T-helper 1 cell treated with Interleukin-12 subunit alpha and Interleukin-12 subunit beta and Interleukin-4 antibody, amounts not matched to agents 30 μg/mL and 1 μg/mL, for 36 hours (primary cell): ENCODE data around the gene CD99L2.

Experiments
- H3K27ac Mint-ChIP-seq: one replicate; pipeline ENCODE4 v1.8.0; 2021; ENCODE audit warnings: mild to moderate bottlenecking, mixed read lengths
- H3K27me3 Mint-ChIP-seq: one replicate; pipeline ENCODE4 v1.8.0; 2021; ENCODE audit warnings: low read depth, mixed read lengths
- H3K36me3 Mint-ChIP-seq: one replicate; pipeline ENCODE4 v1.8.0; 2021; ENCODE audit warnings: low read depth, mixed read lengths
- H3K4me1 Mint-ChIP-seq: one replicate; pipeline ENCODE4 v1.8.0; 2021; ENCODE audit warnings: low read depth, mixed read lengths
- H3K4me3 Mint-ChIP-seq: one replicate; pipeline ENCODE4 v1.8.0; 2021; ENCODE audit warnings: mild to moderate bottlenecking, moderate library complexity, mixed read lengths
- H3K9me3 Mint-ChIP-seq: one replicate; pipeline ENCODE4 v1.8.0; 2021; ENCODE audit warnings: mixed read lengths

CD99L2 gene

DNA sequence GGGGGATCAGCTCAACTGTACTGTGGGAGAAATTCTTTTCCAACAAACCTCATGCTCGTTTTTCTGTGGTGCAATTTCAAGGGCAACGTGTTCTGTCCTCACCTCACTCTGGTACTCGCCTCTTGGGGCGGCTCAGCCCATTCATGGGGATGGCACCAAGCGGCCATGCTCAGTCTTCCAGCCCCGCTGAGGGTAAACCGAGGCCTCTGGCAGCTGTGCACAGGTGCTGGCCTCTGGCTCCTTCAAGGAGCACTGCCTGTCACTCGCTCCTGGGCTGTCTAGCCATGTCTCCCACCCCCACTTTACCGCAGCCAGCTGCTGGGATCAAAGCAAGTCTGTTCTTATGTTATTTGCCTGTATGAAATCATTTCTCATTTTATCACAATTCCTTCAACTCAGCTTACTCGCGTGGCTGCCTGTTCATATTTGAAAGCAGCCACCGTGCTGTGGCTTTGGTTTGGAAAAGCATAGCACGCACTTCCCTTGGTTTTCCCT, 135.1 kb downstream of the CD99L2 start:
- H3K27me3 Mint-ChIP-seq: no peaks in the 10 kb centered on the region
- H3K9me3 Mint-ChIP-seq: no peaks in the 10 kb centered on the region
- no peak overlapping the region for H3K27ac Mint-ChIP-seq
- no peak overlapping the region for H3K4me3 Mint-ChIP-seq
- H3K36me3 Mint-ChIP-seq: peaks cover 13% of the 10 kb centered on the region
- H3K4me1 Mint-ChIP-seq: no peaks in the 10 kb centered on the region

DNA sequence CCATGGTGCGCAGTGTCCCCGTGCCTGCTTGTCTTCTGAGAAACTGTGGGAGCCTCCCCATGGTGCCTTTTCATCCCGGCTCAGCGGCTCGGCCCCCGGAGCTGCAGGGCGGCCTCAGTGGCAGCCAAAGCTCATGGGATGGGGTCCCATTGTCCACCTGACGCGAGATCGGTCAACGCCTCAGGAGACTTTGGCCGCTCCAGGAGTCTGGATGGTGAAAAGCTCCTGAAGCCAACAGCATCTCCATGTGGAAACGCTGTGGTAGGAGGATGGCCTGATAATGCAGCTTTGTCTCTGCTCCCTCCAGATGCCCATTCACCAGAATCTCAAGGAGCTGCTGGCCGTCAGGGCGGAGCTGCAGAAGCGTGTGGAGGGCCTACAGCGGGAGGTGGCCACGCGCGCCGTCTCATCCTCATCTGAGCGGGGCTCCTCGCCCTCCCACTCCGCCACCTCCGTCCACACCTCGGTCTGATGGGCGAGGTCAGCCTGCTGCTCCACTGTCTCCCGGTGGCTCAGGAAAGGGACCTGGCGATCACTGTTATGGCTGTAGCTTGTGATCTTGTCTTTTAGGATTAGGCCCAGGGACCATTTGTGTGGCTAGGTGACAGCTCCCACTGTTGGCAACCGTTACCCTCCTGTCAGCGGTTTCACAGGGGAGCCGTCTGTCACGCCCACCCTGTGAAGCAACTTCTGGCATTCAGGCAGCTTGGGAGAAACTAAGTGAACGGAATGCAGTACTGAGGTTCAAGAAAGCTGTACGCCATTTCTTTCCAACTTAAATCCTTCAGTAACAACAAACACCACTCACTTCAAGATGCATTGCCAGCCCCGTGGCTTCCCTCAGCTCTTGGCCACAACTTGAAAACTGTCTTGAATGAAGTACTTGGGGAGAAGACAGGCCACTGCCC, 136.0 kb downstream of the CD99L2 start:
- H3K9me3 Mint-ChIP-seq: no peaks in the 10 kb centered on the region
- H3K36me3 Mint-ChIP-seq: peaks cover 16% of the 10 kb centered on the region
- no peaks in the 10 kb centered on the region for H3K4me1 Mint-ChIP-seq
- no peak overlapping the region for H3K4me3 Mint-ChIP-seq
- no peak overlapping the region for H3K27ac Mint-ChIP-seq
- no peaks in the 10 kb centered on the region for H3K27me3 Mint-ChIP-seq

DNA sequence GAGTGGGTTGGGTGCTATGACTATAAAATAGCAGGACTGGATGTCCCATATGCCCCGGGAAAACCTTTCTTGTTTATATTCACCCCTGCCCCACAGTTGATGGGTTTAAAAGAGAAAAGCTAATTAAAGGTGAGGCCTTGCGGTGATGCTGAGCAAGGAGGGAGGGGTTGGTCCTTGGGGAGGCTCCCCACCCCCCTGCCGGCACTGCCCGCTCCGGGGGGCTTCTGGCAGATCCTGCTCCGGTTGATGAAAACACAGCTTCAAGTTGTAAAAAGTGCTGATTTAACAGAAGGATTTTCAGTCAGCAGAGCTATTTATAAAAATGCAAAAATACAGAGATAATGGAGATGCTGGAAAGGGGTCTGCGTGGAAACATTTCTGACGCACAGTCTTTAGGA, 136.7 kb downstream of the CD99L2 start:
- Mint-ChIP-seq H3K9me3 (no peaks in the 10 kb centered on the region), H3K4me3 (no peak overlapping the region), H3K27ac (no peak overlapping the region), H3K36me3 (peaks cover 22% of the 10 kb centered on the region), H3K4me1 (no peaks in the 10 kb centered on the region), H3K27me3 (no peaks in the 10 kb centered on the region)

DNA sequence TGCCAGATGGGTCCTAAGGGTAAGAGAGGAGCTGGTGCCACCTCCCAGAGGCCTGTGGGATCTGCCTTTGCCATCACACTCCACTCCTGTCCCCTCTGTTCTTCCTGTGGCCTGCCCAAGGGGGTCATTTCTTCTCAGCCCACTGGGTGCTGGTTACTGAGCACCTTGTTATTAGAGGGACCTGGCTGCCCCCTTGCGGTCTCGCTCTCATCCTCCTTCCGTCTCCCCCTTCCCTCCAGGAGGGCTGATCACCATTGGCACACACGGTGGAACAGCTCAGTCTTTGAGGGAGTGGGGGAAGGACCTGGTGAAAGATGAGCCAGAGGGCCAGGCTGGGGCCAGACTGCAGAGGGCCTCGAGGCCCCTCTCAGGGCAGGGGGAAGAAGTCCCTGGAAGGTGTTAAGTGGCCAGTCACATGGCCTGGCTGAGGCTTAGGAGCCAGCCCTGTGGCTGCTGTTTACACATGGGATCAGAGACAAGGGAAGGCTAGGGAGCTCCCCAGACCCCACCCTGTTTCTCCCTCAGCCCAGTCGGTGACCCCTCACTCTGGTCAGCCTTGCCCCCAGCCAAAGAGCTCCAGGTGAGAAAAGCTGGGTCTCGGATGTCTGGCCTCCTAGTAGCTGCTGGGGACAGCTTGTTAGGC, 137.2 kb downstream of the CD99L2 start:
- H3K36me3 Mint-ChIP-seq: peaks cover 22% of the 10 kb centered on the region
- no peaks in the 10 kb centered on the region for H3K4me1 Mint-ChIP-seq
- H3K9me3 Mint-ChIP-seq: no peaks in the 10 kb centered on the region
- no peak overlapping the region for H3K27ac Mint-ChIP-seq
- H3K4me3 Mint-ChIP-seq: no peak overlapping the region
- no peaks in the 10 kb centered on the region for H3K27me3 Mint-ChIP-seq

GRCh38 chrX:150759568-150760416, 138.7 kb downstream of the CD99L2 start:
- Mint-ChIP-seq H3K4me1 (peaks cover 3% of the 10 kb centered on the region), H3K36me3 (peaks cover 25% of the 10 kb centered on the region), H3K4me3 (no peak overlapping the region), H3K9me3 (no peaks in the 10 kb centered on the region), H3K27me3 (no peaks in the 10 kb centered on the region), H3K27ac (no peak overlapping the region)

- H3K27ac Mint-ChIP-seq: no peak overlapping the region
- H3K4me1 Mint-ChIP-seq: peaks cover 3% of the 10 kb centered on the region
- no peaks in the 10 kb centered on the region for H3K27me3 Mint-ChIP-seq
- no peak overlapping the region for H3K4me3 Mint-ChIP-seq
- H3K36me3 Mint-ChIP-seq: peaks cover 30% of the 10 kb centered on the region
- H3K9me3 Mint-ChIP-seq: no peaks in the 10 kb centered on the region
Measured at GRCh38 chrX:150757371-150757770, 141.1 kb downstream of the CD99L2 start.

- Mint-ChIP-seq H3K27me3 (no peaks in the 10 kb centered on the region), H3K9me3 (no peaks in the 10 kb centered on the region), H3K27ac (no peak overlapping the region), H3K4me1 (peaks cover 3% of the 10 kb centered on the region), H3K4me3 (no peak overlapping the region), H3K36me3 (peaks cover 30% of the 10 kb centered on the region)
Measured at GRCh38 chrX:150753968-150754367, 144.5 kb downstream of the CD99L2 start.

DNA sequence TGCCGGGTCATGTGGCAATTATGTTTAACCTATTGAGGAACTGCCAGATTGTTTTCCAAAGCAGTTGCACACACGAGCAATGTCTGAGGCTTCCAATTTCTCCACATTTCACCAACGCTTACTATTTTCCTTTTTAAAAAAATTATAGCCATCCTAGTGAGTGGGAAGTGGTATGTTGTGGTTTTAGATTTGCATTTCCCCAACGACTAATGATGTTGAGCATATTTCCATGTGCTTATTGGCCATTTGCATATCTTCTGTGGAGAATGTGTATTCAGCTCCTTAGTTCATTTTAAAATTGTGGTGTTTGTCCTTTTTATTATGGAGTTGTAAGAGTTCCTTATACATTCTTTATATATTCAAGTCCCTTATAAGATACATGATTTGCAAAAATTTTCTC, 145.1 kb downstream of the CD99L2 start:
- H3K9me3 Mint-ChIP-seq: no peaks in the 10 kb centered on the region
- no peak overlapping the region for H3K27ac Mint-ChIP-seq
- H3K4me3 Mint-ChIP-seq: no peak overlapping the region
- H3K36me3 Mint-ChIP-seq: peaks cover 27% of the 10 kb centered on the region
- H3K4me1 Mint-ChIP-seq: peaks cover 3% of the 10 kb centered on the region
- no peaks in the 10 kb centered on the region for H3K27me3 Mint-ChIP-seq

- no peak overlapping the region for H3K4me3 Mint-ChIP-seq
- no peaks in the 10 kb centered on the region for H3K9me3 Mint-ChIP-seq
- H3K27me3 Mint-ChIP-seq: no peaks in the 10 kb centered on the region
- peaks cover 19% of the 10 kb centered on the region for H3K36me3 Mint-ChIP-seq
- H3K4me1 Mint-ChIP-seq: peaks cover 3% of the 10 kb centered on the region
- H3K27ac Mint-ChIP-seq: no peak overlapping the region
Measured at GRCh38 chrX:150752124-150752523, 146.3 kb downstream of the CD99L2 start.

DNA sequence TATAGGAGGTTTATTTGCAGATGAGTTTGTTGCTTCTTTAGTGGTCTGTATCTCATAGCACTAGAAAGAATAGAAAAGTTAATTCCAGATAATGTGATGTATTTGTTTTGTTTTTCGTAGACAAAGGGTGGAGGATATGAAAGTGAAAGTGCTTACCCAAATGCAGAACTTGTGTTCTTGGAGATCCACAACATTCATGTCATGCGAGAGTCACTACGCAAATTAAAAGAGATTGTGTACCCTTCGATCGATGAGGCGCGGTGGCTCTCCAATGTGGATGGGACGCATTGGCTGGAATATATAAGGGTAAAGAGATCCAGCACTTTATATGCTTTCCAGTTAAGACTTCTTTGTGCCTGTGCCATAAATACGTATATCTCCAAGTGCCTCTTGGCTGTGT, 162.0 kb downstream of the CD99L2 start:
- H3K4me3 Mint-ChIP-seq: peak overlapping the region; percentile 16
- peaks cover 56% of the 10 kb centered on the region for H3K36me3 Mint-ChIP-seq
- no peaks in the 10 kb centered on the region for H3K9me3 Mint-ChIP-seq
- peaks cover 22% of the 10 kb centered on the region for H3K4me1 Mint-ChIP-seq
- no peaks in the 10 kb centered on the region for H3K27me3 Mint-ChIP-seq
- peak overlapping the region; percentile 86 for H3K27ac Mint-ChIP-seq

DNA sequence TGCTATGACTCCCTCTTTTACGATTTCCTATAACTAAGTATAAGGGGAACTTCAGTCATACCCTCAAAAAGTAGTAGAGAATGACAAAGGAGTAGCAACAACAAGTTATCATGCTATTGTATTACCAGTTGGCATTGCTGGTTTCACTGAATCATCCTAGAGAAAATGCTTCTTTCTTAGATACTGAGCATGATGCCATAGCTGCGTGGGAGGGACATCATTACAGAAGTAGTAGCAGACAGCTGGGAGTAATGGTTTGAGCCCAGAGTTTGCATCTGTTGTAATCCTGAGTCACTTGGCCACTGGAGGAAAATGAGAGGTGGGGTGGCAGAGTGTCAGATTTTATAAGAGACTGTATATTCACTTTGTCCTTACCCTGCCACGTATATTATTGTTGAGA, 166.7 kb downstream of the CD99L2 start:
- Mint-ChIP-seq H3K9me3 (no peaks in the 10 kb centered on the region), H3K36me3 (peaks cover 47% of the 10 kb centered on the region), H3K27me3 (no peaks in the 10 kb centered on the region), H3K4me3 (no peak overlapping the region), H3K27ac (peak overlapping the region; percentile 45), H3K4me1 (peaks cover 19% of the 10 kb centered on the region)

DNA sequence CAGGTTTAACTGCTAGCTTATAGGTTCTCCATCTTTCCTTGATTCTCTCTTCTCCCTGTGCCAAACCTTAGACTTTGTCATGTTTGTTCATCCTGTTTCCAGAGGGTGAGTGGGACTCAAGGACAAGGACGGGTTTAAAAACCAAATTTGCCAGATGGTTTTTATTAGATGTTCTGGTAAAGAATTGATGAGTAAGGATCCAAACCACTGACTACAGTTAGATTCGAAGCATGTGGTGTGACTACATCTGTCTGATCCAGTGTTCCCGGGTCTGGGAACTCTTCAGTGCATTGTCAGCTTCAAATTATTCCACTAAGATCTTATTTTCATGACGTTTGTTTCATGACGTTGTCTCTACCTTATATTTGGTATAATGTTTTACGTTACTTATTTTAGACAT, 167.7 kb downstream of the CD99L2 start:
- Mint-ChIP-seq H3K36me3 (peaks cover 40% of the 10 kb centered on the region), H3K4me1 (peaks cover 11% of the 10 kb centered on the region)

GRCh38 chrX:150729956-150730355, 168.5 kb downstream of the CD99L2 start:
- Mint-ChIP-seq H3K9me3 (no peaks in the 10 kb centered on the region), H3K4me3 (no peak overlapping the region), H3K27ac (no peak overlapping the region), H3K4me1 (peaks cover 7% of the 10 kb centered on the region), H3K27me3 (no peaks in the 10 kb centered on the region), H3K36me3 (peaks cover 35% of the 10 kb centered on the region)

More for the DNA sequence above, 167.7 kb downstream of the CD99L2 start:
- Mint-ChIP-seq H3K4me3 (no peak overlapping the region), H3K9me3 (no peaks in the 10 kb centered on the region), H3K27me3 (no peaks in the 10 kb centered on the region), H3K27ac (no peak overlapping the region)

- H3K27me3 Mint-ChIP-seq: no peaks in the 10 kb centered on the region
- H3K27ac Mint-ChIP-seq: no peak overlapping the region
- H3K9me3 Mint-ChIP-seq: peaks cover 4% of the 10 kb centered on the region
- peaks cover 20% of the 10 kb centered on the region for H3K36me3 Mint-ChIP-seq
- peaks cover 3% of the 10 kb centered on the region for H3K4me1 Mint-ChIP-seq
- H3K4me3 Mint-ChIP-seq: no peak overlapping the region
Measured at GRCh38 chrX:150719621-150720020, 178.8 kb downstream of the CD99L2 start.
